Keratinocyte (primary cell): Measurements from ENCODE around the gene CFH. TPM values are rescaled to one million over a fixed set of nuclear protein-coding genes. Genes with fewer than 3 reads are reported as not detected.

ENCODE experiments used
- DNase-seq: peaks from one replicate; pipeline ENCODE4 v3.0.0-alpha.2; 2011; ENCODE audit warnings: low read depth, missing footprints, low spot score
- FAIRE-seq: peaks from 2 replicates; lab custom pipeline; 2011; peaks lifted over from hg19 to GRCh38; lab: Jason Lieb, UNC
- H2AFZ ChIP-seq: 2 replicates; pipeline ENCODE4 v1.6.0; 2012; ENCODE audit warnings: low read length, control low read depth, inconsistent platforms; ENCODE audit not compliant: control insufficient read depth
- H3K27ac ChIP-seq: 2 replicates; pipeline ENCODE4 v1.5.1; 2011; ENCODE audit warnings: low read length; ENCODE audit not compliant: control insufficient read depth, insufficient read depth
- H3K27me3 ChIP-seq: 3 replicates; pipeline ENCODE4 v1.6.0; 2011; ENCODE audit warnings: low read length; ENCODE audit not compliant: control insufficient read depth, insufficient read depth; ENCODE audit errors: extremely low read depth
- H3K36me3 ChIP-seq, 2 experiments: 2 replicates in 1 of 2; 3 replicates in 1 of 2; pipeline ENCODE4 v1.5.1; 2011; ENCODE audit warnings: low read length in 2 of 2, mild to moderate bottlenecking in 1 of 2; ENCODE audit not compliant: control insufficient read depth in 2 of 2, insufficient read depth in 2 of 2; ENCODE audit errors: extremely low read depth in 1 of 2
- H3K4me1 ChIP-seq: 3 replicates; pipeline ENCODE4 v1.5.1; 2011; ENCODE audit warnings: low read length; ENCODE audit not compliant: control insufficient read depth, insufficient read depth; ENCODE audit errors: extremely low read depth
- H3K4me2 ChIP-seq: 3 replicates; pipeline ENCODE4 v1.6.0; 2011; ENCODE audit warnings: low read depth, low read length; ENCODE audit not compliant: control insufficient read depth, insufficient read depth; ENCODE audit errors: extremely low read depth
- H3K4me3 ChIP-seq, 3 experiments: fragments of 200-600 bp in 1 of 3; sonication (generic) in 1 of 3; 2 replicates in 2 of 3; 3 replicates in 1 of 3; pipeline ENCODE4 v1.5.1; 2011 to 2016; ENCODE audit warnings: low read length in 3 of 3, mild to moderate bottlenecking in 3 of 3, control low read depth in 2 of 3, inconsistent platforms in 1 of 3, low read depth in 1 of 3, mixed read lengths in 1 of 3, mixed run types in 1 of 3, moderate library complexity in 1 of 3; ENCODE audit not compliant: control insufficient read depth in 2 of 3, insufficient read depth in 2 of 3; ENCODE audit errors: extremely low read depth in 1 of 3
- H3K79me2 ChIP-seq: 2 replicates; pipeline ENCODE4 v1.6.0; 2012; ENCODE audit warnings: low read length; ENCODE audit not compliant: control insufficient read depth, insufficient read depth
- H3K9ac ChIP-seq: 3 replicates; pipeline ENCODE4 v1.6.0; 2011; ENCODE audit warnings: low read length; ENCODE audit not compliant: control insufficient read depth, insufficient read depth; ENCODE audit errors: extremely low read depth
- H3K9me1 ChIP-seq: 3 replicates; pipeline ENCODE4 v1.6.0; 2011; ENCODE audit warnings: low read length; ENCODE audit not compliant: control insufficient read depth, insufficient read depth; ENCODE audit errors: extremely low read depth
- H3K9me3 ChIP-seq: 2 replicates; pipeline ENCODE4 v1.5.1; 2012; ENCODE audit warnings: low read depth, low read length; ENCODE audit not compliant: control insufficient read depth
- H4K20me1 ChIP-seq: 3 replicates; pipeline ENCODE4 v1.6.0; 2011; ENCODE audit warnings: low read length; ENCODE audit not compliant: control insufficient read depth, insufficient read depth; ENCODE audit errors: extremely low read depth
- EZH2 ChIP-seq: IDR thresholded peaks from one replicate; pipeline ENCODE4 v1.6.1; 2012; ENCODE audit warnings: inconsistent platforms, mild to moderate bottlenecking, low read length, moderate library complexity
- dilution Hi-C: fragments of 300-500 bp; cut with MboI; formaldehyde crosslinking; loops from one replicate; pipeline ENCODE4 v1.7.0; 2020; ENCODE audit warnings: low sequenced_read_pairs; ENCODE audit not compliant: extremely low pct_ligation_motif_present
- polyA plus RNA-seq, 5 experiments: library from polyadenylated mRNA; depleted of rRNA in 3 of 5; stranded (reverse) in 3 of 5; stranded (forward) in 1 of 5; unstranded in 1 of 5; fragments of >200 nt; gene quantifications; 1 replicate in 1 of 5; 2 replicates in 3 of 5; 3 replicates in 1 of 5; pipeline versions ENCODE4 v1.2.1 to v1.2.3, GENCODE V29; 2011 to 2012; ENCODE audit warnings: missing spikeins in 2 of 5, low read depth in 1 of 5, low replicate concordance in 1 of 5
- TF ChIP-seq, protein P1 (sequence below), 3 experiments: IDR thresholded peaks in 1 of 3; conservative IDR thresholded peaks in 1 of 3; optimal IDR thresholded peaks in 1 of 3; 2 replicates in 2 of 3; 3 replicates in 1 of 3; pipeline versions ENCODE3 to v1.5.1; 2011; ENCODE audit warnings: low read length in 3 of 3, mild to moderate bottlenecking in 3 of 3, moderate library complexity in 2 of 3, control low read depth in 1 of 3, inconsistent platforms in 1 of 3; ENCODE audit not compliant: insufficient read depth in 2 of 3; ENCODE audit errors: extremely low read depth in 1 of 3

The CFH gene
- polyA plus RNA-seq, 1 donor (not counting 4 experiments of a cell fraction or from before 2014, with no cell fraction given) = 3.7 TPM

DNA sequence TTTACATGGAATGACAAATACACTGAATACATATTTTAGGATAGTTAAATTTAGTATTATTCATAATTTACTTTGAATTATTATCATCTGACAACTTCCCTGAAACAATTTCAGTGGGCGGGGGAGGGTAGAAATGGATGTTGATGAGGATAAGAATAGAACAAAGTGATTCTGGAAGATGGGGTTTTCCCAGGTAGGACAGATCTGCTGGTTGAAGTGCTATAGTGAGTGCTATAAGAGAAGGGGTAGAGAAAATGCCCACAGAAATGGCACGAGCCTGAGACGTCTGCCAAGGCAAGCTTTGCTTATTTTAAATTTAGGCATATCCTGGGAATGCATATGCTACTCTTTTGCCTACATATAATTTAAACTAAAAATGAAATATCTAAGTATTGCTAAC, 3.2 kb downstream of the CFH start:
- no peak for TF ChIP-seq EZH2
- TF ChIP-seq, protein P1, sequence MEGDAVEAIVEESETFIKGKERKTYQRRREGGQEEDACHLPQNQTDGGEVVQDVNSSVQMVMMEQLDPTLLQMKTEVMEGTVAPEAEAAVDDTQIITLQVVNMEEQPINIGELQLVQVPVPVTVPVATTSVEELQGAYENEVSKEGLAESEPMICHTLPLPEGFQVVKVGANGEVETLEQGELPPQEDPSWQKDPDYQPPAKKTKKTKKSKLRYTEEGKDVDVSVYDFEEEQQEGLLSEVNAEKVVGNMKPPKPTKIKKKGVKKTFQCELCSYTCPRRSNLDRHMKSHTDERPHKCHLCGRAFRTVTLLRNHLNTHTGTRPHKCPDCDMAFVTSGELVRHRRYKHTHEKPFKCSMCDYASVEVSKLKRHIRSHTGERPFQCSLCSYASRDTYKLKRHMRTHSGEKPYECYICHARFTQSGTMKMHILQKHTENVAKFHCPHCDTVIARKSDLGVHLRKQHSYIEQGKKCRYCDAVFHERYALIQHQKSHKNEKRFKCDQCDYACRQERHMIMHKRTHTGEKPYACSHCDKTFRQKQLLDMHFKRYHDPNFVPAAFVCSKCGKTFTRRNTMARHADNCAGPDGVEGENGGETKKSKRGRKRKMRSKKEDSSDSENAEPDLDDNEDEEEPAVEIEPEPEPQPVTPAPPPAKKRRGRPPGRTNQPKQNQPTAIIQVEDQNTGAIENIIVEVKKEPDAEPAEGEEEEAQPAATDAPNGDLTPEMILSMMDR (optimal IDR thresholded peaks at IDR 0.05 in 1 of 3, IDR thresholded peaks at IDR 0.05 in 1 of 3, conservative IDR thresholded peaks at IDR 0.05 in 1 of 3; ENCODE audit: extremely low read depth in 1 of 3, insufficient read depth in 2 of 3, low read length in 3 of 3) = no peak
- H3K9me1 ChIP-seq = no peaks in the 10 kb centered on the region
- H3K27me3 ChIP-seq = no peaks in the 10 kb centered on the region
- no peak for DNase-seq
- H3K9ac ChIP-seq = no peak overlapping the region
- dilution Hi-C loops = loop anchor here (25.0 kb wide), 1 partner anchor 318 kb away; no protein-coding TSS in a partner anchor
- no peak for FAIRE-seq
- H3K4me3 ChIP-seq = no peak overlapping the region
- H3K9me3 ChIP-seq = no peaks in the 10 kb centered on the region
- no peaks in the 10 kb centered on the region for H3K36me3 ChIP-seq
- no peaks in the 10 kb centered on the region for H4K20me1 ChIP-seq
- no peak overlapping the region for H3K27ac ChIP-seq
- peaks cover 2% of the 10 kb centered on the region for H3K4me1 ChIP-seq
- H2AFZ ChIP-seq = no peak overlapping the region
- H3K4me2 ChIP-seq = no peak overlapping the region
- H3K79me2 ChIP-seq = no peaks in the 10 kb centered on the region

DNA sequence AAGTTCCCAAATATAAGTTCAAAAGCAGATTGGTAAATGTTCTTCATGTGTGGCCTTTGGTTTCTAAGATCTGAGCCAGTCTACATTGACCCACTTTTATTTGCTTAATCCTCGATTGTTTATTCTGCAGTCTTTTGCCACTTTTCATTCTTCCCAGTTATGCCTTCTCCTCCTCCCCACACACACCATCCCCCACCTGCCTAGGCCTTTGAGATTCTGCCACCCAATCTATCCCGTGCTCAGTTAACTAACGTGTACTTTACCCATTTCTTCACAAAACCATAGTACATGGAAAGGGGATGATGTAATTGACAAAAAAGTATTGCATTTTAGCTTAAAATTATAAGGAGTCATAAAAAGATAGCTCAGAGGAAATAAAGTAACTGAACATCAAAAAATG, 3.7 kb downstream of the CFH start:
- no peak overlapping the region for H3K27ac ChIP-seq
- H3K9ac ChIP-seq = no peak overlapping the region
- FAIRE-seq (no peak), DNase-seq (no peak)
- dilution Hi-C loops = loop anchor here (25.0 kb wide), 1 partner anchor 318 kb away; no protein-coding TSS in a partner anchor
- no peak overlapping the region for H3K4me3 ChIP-seq
- peaks cover 2% of the 10 kb centered on the region for H3K4me1 ChIP-seq
- no peaks in the 10 kb centered on the region for H3K9me1 ChIP-seq
- no peaks in the 10 kb centered on the region for H3K9me3 ChIP-seq
- H2AFZ ChIP-seq = no peak overlapping the region
- no peak for TF ChIP-seq EZH2
- TF ChIP-seq, protein P1 (optimal IDR thresholded peaks at IDR 0.05 in 1 of 3, IDR thresholded peaks at IDR 0.05 in 1 of 3, conservative IDR thresholded peaks at IDR 0.05 in 1 of 3; ENCODE audit: extremely low read depth in 1 of 3, insufficient read depth in 2 of 3, low read length in 3 of 3) = no peak
- H3K4me2 ChIP-seq = no peak overlapping the region
- H4K20me1 ChIP-seq = no peaks in the 10 kb centered on the region
- no peaks in the 10 kb centered on the region for H3K36me3 ChIP-seq
- no peaks in the 10 kb centered on the region for H3K79me2 ChIP-seq
- no peaks in the 10 kb centered on the region for H3K27me3 ChIP-seq
